GM23338 (cell line): Measurements from ENCODE around the gene SYMPK. TPM values are rescaled to one million over a fixed set of nuclear protein-coding genes. Genes with fewer than 3 reads are reported as not detected.
A peak's percentile ranks its signal among the peaks of the same experiment; 100 is the strongest.

ENCODE experiments used
- ATAC-seq: fragments of 200-7000 bp; cut with Tn5 transposase; 3 replicates; pipeline ENCODE4 v1.9.1; 2020
- DNase-seq: peaks from one replicate; pipeline ENCODE4 v3.0.0-alpha.2; 2015; ENCODE audit warnings: low spot score
- H2AFZ ChIP-seq: fragments of 200-600 bp; sonication (generic); 2 replicates; pipeline ENCODE4 v1.8.0; 2016; ENCODE audit warnings: antibody characterized with exemption, mild to moderate bottlenecking, moderate library complexity
- H3F3A ChIP-seq: fragments of 200-600 bp; sonication (generic); replicated peaks from 2 replicates; pipeline ENCODE4 v1.8.0; 2017; ENCODE audit warnings: antibody characterized with exemption, mixed run types, low read depth
- H3K27ac ChIP-seq: fragments of 200-600 bp; sonication (generic); 2 replicates; pipeline ENCODE4 v1.6.1; 2016; ENCODE audit warnings: low read depth
- H3K27me3 ChIP-seq: fragments of 200-600 bp; sonication (generic); 2 replicates; pipeline ENCODE4 v1.8.0; 2016; ENCODE audit warnings: mild to moderate bottlenecking, mixed run types, moderate library complexity; ENCODE audit not compliant: insufficient read depth
- H3K36me3 ChIP-seq: fragments of 200-600 bp; sonication (generic); 2 replicates; pipeline ENCODE4 v1.8.0; 2016; ENCODE audit warnings: mild to moderate bottlenecking; ENCODE audit not compliant: insufficient read depth
- H3K4me1 ChIP-seq: fragments of 200-600 bp; sonication (generic); 2 replicates; pipeline ENCODE4 v1.8.0; 2016; ENCODE audit warnings: mild to moderate bottlenecking, moderate library complexity; ENCODE audit not compliant: insufficient read depth
- H3K4me2 ChIP-seq: fragments of 200-600 bp; sonication (generic); 2 replicates; pipeline ENCODE4 v1.7.1; 2017; ENCODE audit warnings: mixed run types
- H3K4me3 ChIP-seq: fragments of 200-600 bp; sonication (generic); 2 replicates; pipeline ENCODE4 v1.6.1; 2016; ENCODE audit warnings: mixed run types
- H3K79me2 ChIP-seq: fragments of 200-600 bp; sonication (generic); replicated peaks from 2 replicates; pipeline ENCODE4 v1.8.0; 2017; ENCODE audit warnings: mild to moderate bottlenecking; ENCODE audit not compliant: insufficient read depth
- H3K9me2 ChIP-seq: fragments of 200-600 bp; sonication (generic); 2 replicates; pipeline ENCODE4 v1.8.0; 2017; ENCODE audit not compliant: insufficient read depth
- H4K20me1 ChIP-seq: fragments of 200-600 bp; sonication (generic); replicated peaks from 2 replicates; pipeline ENCODE4 v1.8.0; 2017; ENCODE audit warnings: mild to moderate bottlenecking; ENCODE audit not compliant: insufficient read depth
- H3K27ac Mint-ChIP-seq: 2 replicates; pipeline ENCODE4 v1.8.0; 2020; ENCODE audit warnings: inconsistent platforms, mild to moderate bottlenecking, moderate library complexity, mixed read lengths
- H3K27me3 Mint-ChIP-seq: 3 replicates; pipeline ENCODE4 v1.8.0; 2022; ENCODE audit warnings: low read depth, mild to moderate bottlenecking, moderate library complexity, mixed read lengths, inconsistent platforms; ENCODE audit not compliant: insufficient read depth, poor library complexity
- H3K36me3 Mint-ChIP-seq: 3 replicates; pipeline ENCODE4 v1.8.0; 2021; ENCODE audit warnings: low read depth, mild to moderate bottlenecking, inconsistent platforms, moderate library complexity, mixed read lengths
- H3K4me1 Mint-ChIP-seq: 3 replicates; pipeline ENCODE4 v1.8.0; 2020; ENCODE audit warnings: mild to moderate bottlenecking, inconsistent platforms, mixed read lengths
- H3K4me3 Mint-ChIP-seq: 3 replicates; pipeline ENCODE4 v1.8.0; 2021; ENCODE audit warnings: moderate library complexity, mild to moderate bottlenecking, inconsistent platforms, mixed read lengths
- H3K9me3 Mint-ChIP-seq: 3 replicates; pipeline ENCODE4 v1.8.0; 2020; ENCODE audit warnings: moderate library complexity, mild to moderate bottlenecking, inconsistent platforms, mixed read lengths
- CREB1 ChIP-seq: fragments of 250-450 bp; sonication (Bioruptor Pico); IDR thresholded peaks from 2 replicates; pipeline ENCODE4 v1.5.0; 2020; ENCODE audit warnings: low read depth, mild to moderate bottlenecking, moderate library complexity
- CTCF ChIP-seq, 2 experiments: fragments of 200-600 bp in 1 of 2; sonication (generic) in 1 of 2; conservative IDR thresholded peaks; 2 replicates each; pipeline versions ENCODE4 v1.5.1 to v1.6.1; 2016 to 2017; ENCODE audit warnings: antibody characterized with exemption in 2 of 2, low read depth in 2 of 2, mild to moderate bottlenecking in 2 of 2, moderate library complexity in 1 of 2
- ETS1 ChIP-seq: IDR thresholded peaks from 2 replicates; pipeline ENCODE4 v1.6.1; 2016; ENCODE audit warnings: antibody characterized with exemption
- EZH2 ChIP-seq: fragments of 200-600 bp; sonication (generic); IDR thresholded peaks from one replicate; pipeline ENCODE4 v1.8.0; 2017; ENCODE audit warnings: antibody characterized with exemption, mild to moderate bottlenecking, low read depth; ENCODE audit not compliant: unreplicated experiment
- EZH2phosphoT487 ChIP-seq: fragments of 200-600 bp; sonication (generic); IDR thresholded peaks from one replicate; pipeline ENCODE4 v1.8.1; 2018; ENCODE audit warnings: antibody characterized with exemption; ENCODE audit not compliant: unreplicated experiment
- JUNB ChIP-seq: IDR thresholded peaks from one replicate; pipeline ENCODE4 v1.6.1; 2016; ENCODE audit warnings: antibody characterized with exemption; ENCODE audit not compliant: unreplicated experiment
- NANOG ChIP-seq: IDR thresholded peaks from 2 replicates; pipeline ENCODE4 v1.6.1; 2016; ENCODE audit warnings: antibody characterized with exemption, borderline replicate concordance
- POLR2AphosphoS5 ChIP-seq: IDR thresholded peaks from 2 replicates; pipeline ENCODE4 v1.6.1; 2016; ENCODE audit warnings: antibody characterized with exemption, low read depth
- REST ChIP-seq: IDR thresholded peaks from one replicate; pipeline ENCODE4 v1.6.1; 2018; ENCODE audit warnings: antibody characterized with exemption; ENCODE audit not compliant: unreplicated experiment
- STAT1 ChIP-seq: IDR thresholded peaks from one replicate; pipeline ENCODE4 v1.6.1; 2016; ENCODE audit warnings: antibody characterized with exemption; ENCODE audit not compliant: unreplicated experiment
- ZNF114 ChIP-seq: fragments of 250-450 bp; sonication (Bioruptor Pico); IDR thresholded peaks from 2 replicates; pipeline ENCODE4 v1.5.0; 2020; ENCODE audit warnings: mild to moderate bottlenecking, moderate library complexity
- ZNF331 ChIP-seq: fragments of 250-450 bp; sonication (Bioruptor Pico); IDR thresholded peaks from 2 replicates; pipeline ENCODE4 v1.5.0; 2020; ENCODE audit warnings: low read depth, mild to moderate bottlenecking, moderate library complexity
- ZNF462 ChIP-seq: fragments of 250-450 bp; sonication (Bioruptor Pico); IDR thresholded peaks from 2 replicates; pipeline ENCODE4 v1.5.0; 2020; ENCODE audit warnings: mild to moderate bottlenecking, moderate library complexity
- polyA plus RNA-seq: library from polyadenylated mRNA; unstranded; fragments of >200 nt; fragmentation: Nextera tagmentation; extraction: Ambion mirVana; gene quantifications from 2 replicates; pipeline ENCODE4 v1.2.1, GENCODE V29; 2016
- total RNA-seq: library from RNA; depleted of rRNA; stranded (reverse); fragments of >200 nt; shearing (Covaris generic); gene quantifications from 2 replicates; pipeline ENCODE4 v1.2.3, GENCODE V29; 2014

Gene SYMPK
- total and polyA plus RNA-seq, 2 experiments from 2014 or later: 36.8 to 82.1 TPM

GRCh38 chr19:45766296-45766868, 96.6 kb downstream of the SYMPK start:
- Histone ChIP-seq H3K36me3 (no peaks in the 10 kb centered on the region), H3K4me1 (peaks cover 36% of the 10 kb centered on the region), H3K27ac (no peak overlapping the region), H3K9me2 (no peaks in the 10 kb centered on the region), H3K79me2 (no peaks in the 10 kb centered on the region), H2AFZ (no peak overlapping the region), H3K27me3 (no peaks in the 10 kb centered on the region), H4K20me1 (no peaks in the 10 kb centered on the region), H3K4me2 (peak overlapping the region; percentile 94), H3F3A (peaks cover 16% of the 10 kb centered on the region; the same call in 1 of the 2 replicates), H3K4me3 (peak overlapping the region; percentile 83)
- ATAC-seq: no peak
- Mint-ChIP-seq H3K27me3 (peaks cover 29% of the 10 kb centered on the region), H3K9me3 (no peaks in the 10 kb centered on the region), H3K4me3 (no peak overlapping the region; the same call in 2 of the 3 replicates), H3K4me1 (peaks cover 26% of the 10 kb centered on the region), H3K36me3 (peaks cover 2% of the 10 kb centered on the region; the same call in 1 of the 3 replicates), H3K27ac (no peak overlapping the region)
- no peak for TF ChIP-seq POLR2AphosphoS5
- TF ChIP-seq REST: no peak
- TF ChIP-seq EZH2: no peak
- TF ChIP-seq ZNF331 (CRISPR knock-in tag): no peak
- no peak for TF ChIP-seq ZNF114 (CRISPR knock-in tag)
- no peak for TF ChIP-seq ZNF462
- no peak for TF ChIP-seq CTCF (conservative IDR thresholded peaks at IDR 0.05; ENCODE audit: low read depth in 2 of 2)
- no peak for TF ChIP-seq JUNB
- no peak for TF ChIP-seq EZH2phosphoT487
- TF ChIP-seq CREB1 (CRISPR knock-in tag): no peak
- no peak for TF ChIP-seq STAT1
- TF ChIP-seq NANOG: no peak
- TF ChIP-seq ETS1: no peak
- no peak for DNase-seq
